C4-2B (cell line): ENCODE data around the gene SLC22A15.

Experiments used
- ZFX ChIP-seq: fragments of 450-650 bp; IDR thresholded peaks from 2 replicates; pipeline ENCODE4 v1.6.1; 2017
- TF ChIP-seq, protein P1 (sequence below): fragments of 450-650 bp; conservative IDR thresholded peaks from 2 replicates; pipeline ENCODE4 v1.5.1; 2017; ENCODE audit warnings: mild to moderate bottlenecking

DNA sequence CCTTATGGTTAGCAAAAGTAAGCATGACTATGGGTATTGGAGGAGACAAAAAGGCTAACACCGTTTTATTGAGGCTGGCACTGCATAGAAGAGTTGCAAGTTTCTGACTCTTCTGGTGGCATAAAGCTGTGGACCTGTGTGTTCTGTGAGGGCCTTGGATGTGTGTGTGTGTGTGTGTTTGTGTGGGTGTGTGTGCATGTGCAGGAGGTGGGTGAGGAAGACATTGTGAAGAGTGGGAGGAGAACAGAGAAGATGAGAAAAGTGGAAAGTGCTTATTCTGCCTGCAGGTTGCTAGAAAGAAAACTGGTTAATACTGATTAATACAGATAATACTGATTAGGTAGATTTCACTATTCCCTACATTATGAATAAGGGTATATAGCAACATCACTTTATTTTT, 12.6 kb downstream of the SLC22A15 start:
- TF ChIP-seq, protein P1, sequence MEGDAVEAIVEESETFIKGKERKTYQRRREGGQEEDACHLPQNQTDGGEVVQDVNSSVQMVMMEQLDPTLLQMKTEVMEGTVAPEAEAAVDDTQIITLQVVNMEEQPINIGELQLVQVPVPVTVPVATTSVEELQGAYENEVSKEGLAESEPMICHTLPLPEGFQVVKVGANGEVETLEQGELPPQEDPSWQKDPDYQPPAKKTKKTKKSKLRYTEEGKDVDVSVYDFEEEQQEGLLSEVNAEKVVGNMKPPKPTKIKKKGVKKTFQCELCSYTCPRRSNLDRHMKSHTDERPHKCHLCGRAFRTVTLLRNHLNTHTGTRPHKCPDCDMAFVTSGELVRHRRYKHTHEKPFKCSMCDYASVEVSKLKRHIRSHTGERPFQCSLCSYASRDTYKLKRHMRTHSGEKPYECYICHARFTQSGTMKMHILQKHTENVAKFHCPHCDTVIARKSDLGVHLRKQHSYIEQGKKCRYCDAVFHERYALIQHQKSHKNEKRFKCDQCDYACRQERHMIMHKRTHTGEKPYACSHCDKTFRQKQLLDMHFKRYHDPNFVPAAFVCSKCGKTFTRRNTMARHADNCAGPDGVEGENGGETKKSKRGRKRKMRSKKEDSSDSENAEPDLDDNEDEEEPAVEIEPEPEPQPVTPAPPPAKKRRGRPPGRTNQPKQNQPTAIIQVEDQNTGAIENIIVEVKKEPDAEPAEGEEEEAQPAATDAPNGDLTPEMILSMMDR: no peak
- no peak for TF ChIP-seq ZFX
